Measurements from ENCODE around the gene FUT3.

FUT3 gene

DNA sequence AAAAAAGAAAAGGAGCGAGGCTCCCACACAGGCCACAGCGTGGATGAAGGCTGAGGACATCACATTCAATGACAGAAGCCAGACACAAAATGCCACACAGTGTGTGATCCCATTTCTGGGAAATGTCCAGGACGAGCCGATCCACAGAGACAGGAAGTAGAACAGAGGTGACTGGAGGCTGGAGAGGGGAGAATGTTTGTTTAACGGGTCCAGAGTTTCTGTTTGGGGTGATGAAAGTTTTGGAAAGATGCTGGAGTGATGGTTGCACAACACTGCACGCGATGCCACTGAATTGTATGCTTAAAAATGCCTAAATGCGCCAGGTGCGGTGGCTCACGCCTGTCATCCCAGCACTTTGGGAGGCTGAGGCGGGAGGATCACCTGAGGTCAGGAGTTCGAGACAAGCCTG, 19.7 kb upstream of the FUT3 start:
- TF ChIP-seq, protein P1, sequence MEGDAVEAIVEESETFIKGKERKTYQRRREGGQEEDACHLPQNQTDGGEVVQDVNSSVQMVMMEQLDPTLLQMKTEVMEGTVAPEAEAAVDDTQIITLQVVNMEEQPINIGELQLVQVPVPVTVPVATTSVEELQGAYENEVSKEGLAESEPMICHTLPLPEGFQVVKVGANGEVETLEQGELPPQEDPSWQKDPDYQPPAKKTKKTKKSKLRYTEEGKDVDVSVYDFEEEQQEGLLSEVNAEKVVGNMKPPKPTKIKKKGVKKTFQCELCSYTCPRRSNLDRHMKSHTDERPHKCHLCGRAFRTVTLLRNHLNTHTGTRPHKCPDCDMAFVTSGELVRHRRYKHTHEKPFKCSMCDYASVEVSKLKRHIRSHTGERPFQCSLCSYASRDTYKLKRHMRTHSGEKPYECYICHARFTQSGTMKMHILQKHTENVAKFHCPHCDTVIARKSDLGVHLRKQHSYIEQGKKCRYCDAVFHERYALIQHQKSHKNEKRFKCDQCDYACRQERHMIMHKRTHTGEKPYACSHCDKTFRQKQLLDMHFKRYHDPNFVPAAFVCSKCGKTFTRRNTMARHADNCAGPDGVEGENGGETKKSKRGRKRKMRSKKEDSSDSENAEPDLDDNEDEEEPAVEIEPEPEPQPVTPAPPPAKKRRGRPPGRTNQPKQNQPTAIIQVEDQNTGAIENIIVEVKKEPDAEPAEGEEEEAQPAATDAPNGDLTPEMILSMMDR (IDR thresholded peaks at IDR 0.05; ENCODE audit: low read depth, low read length): no peak
- no peak overlapping the region for H3K4me3 ChIP-seq (replicated peaks in 1 of 2; ENCODE audit: low read depth in 2 of 2, low read length in 2 of 2)
- peak in 1 of 2 donors; percentile 32 for DNase-seq (ENCODE audit: low read depth in 2 of 2)

DNA sequence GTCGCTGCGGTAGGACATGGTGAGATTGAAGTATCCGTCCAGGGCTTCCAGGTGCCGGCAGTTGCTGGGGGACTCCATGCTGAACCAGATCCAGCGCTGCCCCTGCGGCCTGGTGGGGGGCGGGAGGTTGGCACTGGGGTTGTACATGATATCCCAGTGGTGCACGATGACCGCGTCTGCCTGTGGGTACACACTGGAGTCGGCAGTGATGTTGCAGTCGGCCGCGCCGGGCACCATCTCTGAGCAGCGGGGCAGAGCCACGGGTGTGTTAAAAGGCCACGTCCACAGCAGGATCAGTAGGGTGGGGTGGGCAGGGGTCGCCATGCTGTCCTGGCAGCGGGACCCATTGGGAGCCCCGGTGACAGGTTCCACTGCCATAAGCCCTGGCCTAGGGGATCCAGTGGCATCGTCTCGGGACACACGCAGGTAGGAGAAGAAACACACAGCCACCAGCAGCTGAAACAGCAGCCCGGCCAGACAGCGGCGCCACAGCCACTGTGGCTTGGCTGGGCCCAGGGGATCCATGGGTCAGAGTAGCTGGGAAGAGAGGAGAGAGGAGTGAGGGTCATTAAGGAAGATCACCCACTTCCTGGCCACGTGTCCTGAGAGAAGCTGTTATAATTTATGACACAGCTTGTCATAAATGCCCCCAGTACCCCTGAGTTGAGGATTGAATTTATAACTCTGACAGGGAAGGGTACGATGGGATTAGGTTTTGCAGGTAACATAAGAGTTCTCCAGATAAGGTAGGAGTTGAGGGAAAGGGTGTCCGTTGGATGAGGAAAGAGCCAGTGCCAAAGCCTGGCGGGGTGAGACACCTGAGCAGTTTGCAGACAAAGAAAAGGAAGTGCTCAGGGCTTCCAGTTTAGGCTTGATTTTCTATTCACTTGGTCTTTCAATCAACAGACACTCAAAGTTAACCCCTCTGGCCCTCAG, 16.2 kb upstream of the FUT3 start:
- no peak for DNase-seq (ENCODE audit: low read depth in 2 of 2)
- H3K4me3 ChIP-seq (replicated peaks in 1 of 2; ENCODE audit: low read depth in 2 of 2, low read length in 2 of 2): no peak overlapping the region
- TF ChIP-seq, protein P1 (IDR thresholded peaks at IDR 0.05; ENCODE audit: low read depth, low read length): no peak

DNA sequence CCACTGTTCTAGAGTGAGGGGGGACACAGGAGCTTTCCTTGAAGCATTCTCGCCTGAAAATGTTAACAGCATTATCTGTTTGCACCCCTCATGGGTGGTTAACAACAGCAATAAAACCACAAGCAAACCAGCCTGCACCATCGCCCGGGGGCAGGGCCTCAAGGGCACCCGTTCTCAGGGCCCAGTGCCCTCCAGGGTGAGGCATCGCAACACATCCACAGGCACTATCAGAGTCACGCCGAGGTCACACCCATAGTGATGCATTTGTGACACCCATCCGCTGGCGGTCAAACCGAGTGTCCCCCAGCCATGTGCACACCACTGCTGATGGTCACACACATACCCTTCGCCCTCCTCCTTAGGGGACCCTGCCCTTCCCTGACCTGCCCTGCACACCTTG, 14.5 kb upstream of the FUT3 start:
- no peak overlapping the region for H3K4me3 ChIP-seq (replicated peaks in 1 of 2; ENCODE audit: low read depth in 2 of 2, low read length in 2 of 2)
- no peak for DNase-seq (ENCODE audit: low read depth in 2 of 2)
- TF ChIP-seq, protein P1 (IDR thresholded peaks at IDR 0.05; ENCODE audit: low read depth, low read length): no peak

DNA sequence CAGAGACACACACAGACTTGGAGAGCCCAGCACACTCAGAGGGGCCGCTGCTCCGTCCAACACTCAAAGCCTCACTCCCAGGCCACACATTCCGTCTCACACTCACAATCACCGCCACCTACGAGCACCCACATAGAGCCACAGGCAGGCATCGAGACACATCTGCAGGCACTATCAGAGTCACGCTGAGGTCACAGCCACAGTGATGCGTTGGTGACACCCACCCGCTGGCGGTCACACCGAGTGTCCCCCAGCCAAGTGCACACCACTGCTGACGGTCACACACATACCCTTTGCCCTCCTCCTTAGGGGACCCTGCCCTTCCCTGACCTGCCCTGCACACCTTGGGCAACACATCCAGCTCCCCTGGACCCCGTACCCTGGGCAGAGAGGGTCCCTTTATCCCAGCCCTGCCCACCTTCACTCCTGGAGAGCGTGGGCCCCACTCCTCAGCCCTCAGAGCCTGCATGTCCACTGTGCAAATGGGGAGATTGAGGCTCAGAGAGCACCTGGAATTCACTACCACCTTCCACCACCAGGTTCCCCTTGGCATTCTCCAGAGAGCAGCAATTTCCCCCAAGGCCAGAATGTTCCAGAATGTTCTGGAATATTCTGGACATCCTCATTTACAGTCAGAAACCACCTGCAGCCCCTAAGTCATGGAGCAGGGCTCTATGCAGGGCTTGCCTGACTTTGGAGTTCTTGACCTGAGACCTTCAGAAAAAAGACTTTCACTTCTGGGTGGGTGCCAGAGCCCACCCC, 13.7 kb upstream of the FUT3 start:
- no peak overlapping the region for H3K4me3 ChIP-seq (replicated peaks in 1 of 2; ENCODE audit: low read depth in 2 of 2, low read length in 2 of 2)
- no peak for DNase-seq (ENCODE audit: low read depth in 2 of 2)
- TF ChIP-seq, protein P1 (IDR thresholded peaks at IDR 0.05; ENCODE audit: low read depth, low read length): peak; percentile 28

DNA sequence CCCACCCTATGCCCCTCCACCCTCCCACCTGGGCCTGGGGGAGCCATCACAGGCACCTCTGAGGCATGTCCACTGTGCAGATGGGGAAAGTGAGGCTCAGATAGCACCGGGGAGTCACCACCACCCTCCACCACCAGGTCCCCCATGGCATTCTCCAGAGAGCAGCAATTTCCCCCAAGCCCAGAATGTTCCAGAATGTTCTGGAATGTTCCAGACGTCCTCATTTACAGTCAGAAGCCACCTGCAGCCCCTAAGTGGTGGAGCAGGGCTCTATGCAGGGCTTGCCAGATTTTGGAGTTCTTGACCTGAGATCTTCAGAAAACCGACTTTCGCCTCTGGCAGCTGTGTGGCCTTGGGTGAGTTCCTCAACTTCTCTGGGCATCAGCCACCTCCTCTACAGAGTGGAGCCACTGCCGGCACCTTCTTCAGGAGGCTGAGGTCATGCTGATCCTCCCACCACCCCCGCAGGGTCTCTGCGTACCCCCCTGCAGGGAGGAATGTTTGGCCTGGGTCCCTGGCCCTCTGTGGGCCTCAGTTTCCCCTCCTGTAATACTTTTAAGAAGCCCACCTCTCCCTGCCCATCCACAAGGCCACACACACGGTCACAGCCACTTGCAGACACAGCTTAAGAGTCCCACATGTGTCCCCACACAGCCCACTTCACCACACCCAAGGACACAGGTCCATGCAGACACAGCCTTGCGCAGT, 12.9 kb upstream of the FUT3 start:
- TF ChIP-seq, protein P1 (IDR thresholded peaks at IDR 0.05; ENCODE audit: low read depth, low read length): no peak
- no peak for DNase-seq (ENCODE audit: low read depth in 2 of 2)
- H3K4me3 ChIP-seq (replicated peaks in 1 of 2; ENCODE audit: low read depth in 2 of 2, low read length in 2 of 2): no peak overlapping the region

DNA sequence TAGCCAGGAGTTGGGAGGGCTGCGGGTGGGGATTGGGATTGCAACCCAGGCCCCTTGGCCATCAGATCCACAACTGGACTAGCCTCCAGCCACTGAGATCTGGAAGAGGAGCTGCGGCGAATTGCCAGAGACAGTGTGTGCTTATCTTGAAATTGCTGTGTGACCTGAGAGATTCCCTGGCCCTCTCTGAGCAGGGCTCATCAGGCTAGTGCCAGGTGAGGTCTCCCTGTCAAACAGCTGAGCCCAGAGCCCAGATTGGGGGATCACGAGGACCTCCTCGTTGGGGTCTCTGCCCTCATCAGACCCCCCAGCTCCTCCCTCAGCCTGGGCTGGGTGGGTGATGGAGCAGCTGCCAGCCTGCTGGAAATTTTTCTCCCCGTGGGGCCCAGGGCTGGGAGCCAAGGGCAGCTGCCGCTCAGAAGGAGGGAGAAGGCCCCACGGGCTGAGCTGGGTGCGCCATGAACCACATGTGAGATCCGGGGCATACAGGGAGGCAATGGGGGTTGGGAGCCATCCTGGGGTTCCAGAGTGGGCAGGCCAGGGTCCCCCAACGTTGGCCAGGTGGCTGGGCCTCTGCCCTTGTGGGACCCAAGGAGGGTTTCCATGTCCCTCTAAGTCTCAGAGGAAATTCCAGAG, 11.9 kb upstream of the FUT3 start:
- TF ChIP-seq, protein P1 (IDR thresholded peaks at IDR 0.05; ENCODE audit: low read depth, low read length): no peak
- no peak for DNase-seq (ENCODE audit: low read depth in 2 of 2)

More for the DNA sequence above, 11.9 kb upstream of the FUT3 start:
- H3K4me3 ChIP-seq (replicated peaks in 1 of 2; ENCODE audit: low read depth in 2 of 2, low read length in 2 of 2): no peak overlapping the region
